ENCODE data around the gene MOCOS. TPM values are rescaled to one million over a fixed set of nuclear protein-coding genes. Genes with fewer than 3 reads are reported as not detected.

MOCOS gene
- total RNA-seq, 2 experiments from 2014 or later, result not detected

DNA sequence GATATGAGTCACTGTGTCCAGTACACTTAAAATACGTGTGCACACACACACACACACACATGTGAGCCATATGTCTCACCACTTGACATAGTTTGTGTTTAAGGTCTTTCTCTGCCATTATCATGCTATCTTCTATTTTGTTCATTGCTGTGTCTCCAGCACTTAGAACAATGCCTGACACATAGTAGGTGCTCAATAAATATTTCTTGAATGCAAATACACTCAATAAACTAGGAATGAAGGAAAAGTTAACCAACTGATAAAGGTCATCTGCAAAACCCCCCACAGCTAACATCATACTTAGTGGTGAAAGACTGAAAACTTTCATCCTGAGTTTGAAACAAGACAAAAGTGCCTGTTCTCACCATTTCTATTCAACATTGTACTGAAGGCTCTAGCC, 4.4 kb downstream of the MOCOS start:
- H3K79me2 ChIP-seq (ENCODE audit: insufficient read depth, low read depth, low read length), result no peaks in the 10 kb centered on the region
- TF ChIP-seq EZH2phosphoT487 (IDR thresholded peaks at IDR 0.05; ENCODE audit: borderline replicate concordance, low read depth, low read length), result no peak
- TF ChIP-seq, protein P1, sequence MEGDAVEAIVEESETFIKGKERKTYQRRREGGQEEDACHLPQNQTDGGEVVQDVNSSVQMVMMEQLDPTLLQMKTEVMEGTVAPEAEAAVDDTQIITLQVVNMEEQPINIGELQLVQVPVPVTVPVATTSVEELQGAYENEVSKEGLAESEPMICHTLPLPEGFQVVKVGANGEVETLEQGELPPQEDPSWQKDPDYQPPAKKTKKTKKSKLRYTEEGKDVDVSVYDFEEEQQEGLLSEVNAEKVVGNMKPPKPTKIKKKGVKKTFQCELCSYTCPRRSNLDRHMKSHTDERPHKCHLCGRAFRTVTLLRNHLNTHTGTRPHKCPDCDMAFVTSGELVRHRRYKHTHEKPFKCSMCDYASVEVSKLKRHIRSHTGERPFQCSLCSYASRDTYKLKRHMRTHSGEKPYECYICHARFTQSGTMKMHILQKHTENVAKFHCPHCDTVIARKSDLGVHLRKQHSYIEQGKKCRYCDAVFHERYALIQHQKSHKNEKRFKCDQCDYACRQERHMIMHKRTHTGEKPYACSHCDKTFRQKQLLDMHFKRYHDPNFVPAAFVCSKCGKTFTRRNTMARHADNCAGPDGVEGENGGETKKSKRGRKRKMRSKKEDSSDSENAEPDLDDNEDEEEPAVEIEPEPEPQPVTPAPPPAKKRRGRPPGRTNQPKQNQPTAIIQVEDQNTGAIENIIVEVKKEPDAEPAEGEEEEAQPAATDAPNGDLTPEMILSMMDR (conservative IDR thresholded peaks at IDR 0.05; ENCODE audit: low read length), result no peak
- no peak overlapping the region for H2AFZ ChIP-seq (ENCODE audit: low read length)
- H3K9me3 ChIP-seq (ENCODE audit: low read length), result no peaks in the 10 kb centered on the region
- BruUV-seq (replicated peaks), result no TSS peak
- no peak overlapping the region for H3K4me2 ChIP-seq (ENCODE audit: low read length)
- DNase-seq (ENCODE audit: low spot score), result no peak
- H3K9me2 ChIP-seq (ENCODE audit: insufficient read depth, low read length), result no peaks in the 10 kb centered on the region
- H4K20me1 ChIP-seq (ENCODE audit: insufficient read depth, low read length), result no peaks in the 10 kb centered on the region
- POLR2A ChIA-PET, result no interaction called here
- H3K4me3 ChIP-seq (ENCODE audit: low read depth, low read length, poor library complexity, severe bottlenecking), result no peak overlapping the region
- H3K27ac ChIP-seq (ENCODE audit: low read depth, low read length, poor library complexity, severe bottlenecking), result no peak overlapping the region
- CTCF ChIA-PET (ENCODE audit: unreplicated experiment), result no interaction called here
- H3K4me1 ChIP-seq (ENCODE audit: insufficient read depth, low read length, poor library complexity, severe bottlenecking), result no peaks in the 10 kb centered on the region
- intact Hi-C loops (cut with micrococcal nuclease; ENCODE audit: unreplicated experiment), result no loop called here
- no peaks in the 10 kb centered on the region for H3K36me3 ChIP-seq (ENCODE audit: insufficient read depth, low read length)

DNA sequence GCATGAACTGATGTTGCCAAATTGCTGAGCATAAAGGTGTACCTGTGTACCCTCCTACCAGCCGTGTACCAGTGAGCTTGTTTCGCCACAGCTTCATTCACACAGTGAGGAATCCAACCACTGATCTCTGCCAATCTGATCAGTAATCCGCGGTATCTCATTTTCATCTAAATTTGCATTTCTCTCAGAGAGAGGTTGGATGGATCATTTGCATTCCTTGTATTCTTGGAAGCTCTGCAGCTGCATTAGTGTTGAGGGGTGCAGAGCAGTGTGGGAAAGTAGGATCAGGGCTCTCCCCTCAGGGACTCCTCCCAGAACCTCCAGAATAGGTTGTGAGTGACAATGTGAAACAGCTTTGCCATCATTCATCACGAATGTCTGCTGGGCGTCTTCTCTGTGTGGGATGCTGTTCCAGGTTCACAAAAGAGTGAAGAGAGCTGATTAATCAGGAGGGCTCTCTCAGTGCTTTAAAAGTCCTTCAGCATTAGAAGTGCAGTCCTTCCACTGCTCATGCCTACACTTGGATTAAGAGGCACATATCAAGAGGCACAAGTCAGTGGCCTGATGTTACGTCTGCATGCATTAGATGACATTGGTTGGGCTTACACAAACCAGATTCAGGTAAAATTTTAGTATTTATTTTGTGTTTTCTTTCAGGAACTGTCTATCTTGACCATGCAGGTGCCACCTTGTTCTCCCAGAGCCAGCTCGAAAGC, 7.5 kb downstream of the MOCOS start:
- Histone ChIP-seq H3K79me2 (ENCODE audit: insufficient read depth, low read depth, low read length) (no peaks in the 10 kb centered on the region), H2AFZ (ENCODE audit: low read length) (no peak overlapping the region), H3K36me3 (ENCODE audit: insufficient read depth, low read length) (no peaks in the 10 kb centered on the region), H3K9me2 (ENCODE audit: insufficient read depth, low read length) (no peaks in the 10 kb centered on the region), H3K9me3 (ENCODE audit: low read length) (no peaks in the 10 kb centered on the region), H3K4me1 (ENCODE audit: insufficient read depth, low read length, poor library complexity, severe bottlenecking) (no peaks in the 10 kb centered on the region), H4K20me1 (ENCODE audit: insufficient read depth, low read length) (no peaks in the 10 kb centered on the region), H3K27ac (ENCODE audit: low read depth, low read length, poor library complexity, severe bottlenecking) (no peak overlapping the region), H3K4me3 (ENCODE audit: low read depth, low read length, poor library complexity, severe bottlenecking) (no peak overlapping the region), H3K4me2 (ENCODE audit: low read length) (no peak overlapping the region)
- intact Hi-C loops (cut with micrococcal nuclease; ENCODE audit: unreplicated experiment), result no loop called here
- CTCF ChIA-PET (ENCODE audit: unreplicated experiment), result no interaction called here
- no TSS peak for BruUV-seq (replicated peaks)
- TF ChIP-seq, protein P1 (conservative IDR thresholded peaks at IDR 0.05; ENCODE audit: low read length), result no peak
- no peak for DNase-seq (ENCODE audit: low spot score)
- POLR2A ChIA-PET, result no interaction called here

DNA sequence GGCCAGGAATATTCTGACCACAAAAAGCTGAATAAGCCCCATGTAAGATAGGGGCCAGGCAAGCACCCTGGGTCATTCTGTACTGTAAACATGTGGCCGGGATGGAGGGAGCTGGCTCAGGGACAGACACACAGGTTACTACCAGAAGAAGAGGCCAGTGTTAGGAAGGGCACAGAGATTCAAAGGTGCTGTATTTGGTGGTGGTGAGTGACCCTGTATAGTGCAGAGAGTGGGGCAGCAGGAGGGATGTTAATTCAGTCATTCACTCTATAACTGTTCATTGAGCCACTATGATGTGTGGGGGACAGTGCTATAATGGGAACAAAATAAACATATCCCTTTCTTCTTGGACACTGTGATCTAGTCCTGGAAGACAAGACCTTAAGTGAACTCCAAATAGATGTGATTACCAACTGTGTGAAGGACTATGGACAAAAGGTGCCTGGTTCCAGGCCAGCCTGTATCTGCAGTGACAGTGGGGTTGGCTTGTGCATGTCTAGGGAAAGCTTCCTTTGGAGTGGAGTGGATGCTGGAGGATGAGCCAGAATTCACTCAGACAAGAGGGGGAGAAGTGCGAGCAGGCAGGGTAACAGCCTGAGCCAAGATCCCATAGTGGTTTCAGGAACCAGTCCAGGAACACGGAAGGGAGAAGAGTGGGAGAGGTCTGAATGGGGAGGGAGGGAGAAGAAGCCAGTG, 8.3 kb downstream of the MOCOS start:
- TF ChIP-seq, protein P1 (conservative IDR thresholded peaks at IDR 0.05; ENCODE audit: low read length), result no peak
- TF ChIP-seq EZH2phosphoT487 (IDR thresholded peaks at IDR 0.05; ENCODE audit: borderline replicate concordance, low read depth, low read length), result no peak
- H3K4me2 ChIP-seq (ENCODE audit: low read length), result no peak overlapping the region
- no peaks in the 10 kb centered on the region for H3K9me2 ChIP-seq (ENCODE audit: insufficient read depth, low read length)
- no peak overlapping the region for H3K4me3 ChIP-seq (ENCODE audit: low read depth, low read length, poor library complexity, severe bottlenecking)
- intact Hi-C loops (cut with micrococcal nuclease; ENCODE audit: unreplicated experiment), result no loop called here
- no peak overlapping the region for H2AFZ ChIP-seq (ENCODE audit: low read length)
- no peaks in the 10 kb centered on the region for H3K79me2 ChIP-seq (ENCODE audit: insufficient read depth, low read depth, low read length)
- H4K20me1 ChIP-seq (ENCODE audit: insufficient read depth, low read length), result no peaks in the 10 kb centered on the region
- no peak for DNase-seq (ENCODE audit: low spot score)
- no peaks in the 10 kb centered on the region for H3K9me3 ChIP-seq (ENCODE audit: low read length)
- no peaks in the 10 kb centered on the region for H3K36me3 ChIP-seq (ENCODE audit: insufficient read depth, low read length)
- no TSS peak for BruUV-seq (replicated peaks)
- H3K4me1 ChIP-seq (ENCODE audit: insufficient read depth, low read length, poor library complexity, severe bottlenecking), result no peaks in the 10 kb centered on the region
- no peak overlapping the region for H3K27ac ChIP-seq (ENCODE audit: low read depth, low read length, poor library complexity, severe bottlenecking)
- CTCF ChIA-PET (ENCODE audit: unreplicated experiment), result no interaction called here
- POLR2A ChIA-PET, result no interaction called here
